RWPE1 (cell line): ENCODE results near the gene PTGES2.
"Not testable (repeated sequence)": the region's sequence is repeated elsewhere in the genome, so short reads cannot be mapped to it uniquely, and the experiment has no call there.

Experiments used
- CTCF ChIA-PET: fragments of 350-600 bp; sonication (Branson Sonifier 250); formaldehyde crosslinking; extraction: SDS; loops from one replicate; lab custom pipeline; 2021; lab: Yijun Ruan, JAX
- POLR2A ChIA-PET: fragments of 400-600 bp; formaldehyde crosslinking; extraction: SDS; loops from one replicate; lab custom pipeline; 2020; ENCODE audit warnings: antibody characterized with exemption; ENCODE audit not compliant: low non-redundant PET; lab: Yijun Ruan, JAX
- DNase-seq: peaks from one replicate; pipeline ENCODE4 v3.0.0; 2012; ENCODE audit warnings: low spot score
- H3K27ac ChIP-seq: fragments of 450-650 bp; 2 replicates; pipeline ENCODE4 v1.5.1; 2017
- CTCF ChIP-seq: fragments of 450-650 bp; conservative IDR thresholded peaks from 2 replicates; pipeline ENCODE4 v1.5.1; 2017; ENCODE audit warnings: low read depth, mild to moderate bottlenecking

PTGES2 gene

GRCh38 chr9:128077847-128078503, 49.6 kb downstream of the PTGES2 start:
- ChIA-PET CTCF (interaction anchor here (0.7 kb wide), 1 partner anchor 37 kb away, joined by 3 read pairs; no protein-coding TSS in a partner anchor), POLR2A (no interaction called here)
- no peak for DNase-seq
- no peak for TF ChIP-seq CTCF
- peak overlapping the region; percentile 57 for H3K27ac ChIP-seq

- ChIA-PET CTCF (interaction anchor here (0.9 to 2.0 kb wide), 2 partner anchors 10 to 44 kb away, joined by 3 to 12 read pairs; no protein-coding TSS in a partner anchor), POLR2A (interaction anchor here (0.6 kb wide), 1 partner anchor 53 kb away, joined by 6 read pairs; no protein-coding TSS in a partner anchor)
- TF ChIP-seq CTCF = no peak
These were observed 54.2 kb downstream of the PTGES2 start for GRCh38 chr9:128073253-128073886.

GRCh38 chr9:128072144-128073021, 55.1 kb downstream of the PTGES2 start:
- DNase-seq = no peak
- POLR2A ChIA-PET = interaction anchor here (0.6 kb wide), 1 partner anchor 54 kb away, joined by 6 read pairs; no protein-coding TSS in a partner anchor
- peak overlapping the region; percentile 49; the same call in 1 of the 2 replicates for H3K27ac ChIP-seq
- no peak for TF ChIP-seq CTCF
- CTCF ChIA-PET = interaction anchor here (0.9 to 2.0 kb wide), 2 partner anchors 11 to 45 kb away, joined by 3 to 12 read pairs; no protein-coding TSS in a partner anchor

More at GRCh38 chr9:128073253-128073886, 54.2 kb downstream of the PTGES2 start:
- DNase-seq = no peak
- H3K27ac ChIP-seq = no peak overlapping the region

GRCh38 chr9:128071475-128071874, 56.1 kb downstream of the PTGES2 start:
- CTCF ChIA-PET, DNase-seq, POLR2A ChIA-PET: not testable (repeated sequence)
- peak overlapping the region; percentile 49 for H3K27ac ChIP-seq

GRCh38 chr9:128070874-128071273, 56.7 kb downstream of the PTGES2 start:
- CTCF ChIA-PET = no interaction called here
- TF ChIP-seq CTCF = no peak
- POLR2A ChIA-PET = no interaction called here

More at GRCh38 chr9:128070874-128071273, 56.7 kb downstream of the PTGES2 start:
- peak overlapping the region; percentile 2; the same call in 1 of the 2 replicates for H3K27ac ChIP-seq
- no peak for DNase-seq
